Brain pericyte (primary cell): ENCODE data around the gene DDR2.
A peak's percentile ranks its signal among the peaks of the same experiment; 100 is the strongest.

ENCODE experiments used
- DNase-seq: peaks from one replicate; pipeline ENCODE4 v3.0.0-alpha.2; 2012; ENCODE audit warnings: low read depth, low spot score

The DDR2 gene

GRCh38 chr1:162696286-162696862, 64.1 kb downstream of the DDR2 start:
- DNase-seq: peak; percentile 84

GRCh38 chr1:162697140-162697895, 65.1 kb downstream of the DDR2 start:
- DNase-seq: no peak

GRCh38 chr1:162699366-162699765, 67.1 kb downstream of the DDR2 start:
- no peak for DNase-seq

- no peak for DNase-seq
These were observed 67.9 kb downstream of the DDR2 start for GRCh38 chr1:162700131-162700530.

- no peak for DNase-seq
These were observed 69.0 kb downstream of the DDR2 start for GRCh38 chr1:162701286-162701685.

- no peak for DNase-seq
These were observed 70.4 kb downstream of the DDR2 start for GRCh38 chr1:162702628-162703027.

- no peak for DNase-seq
These were observed 71.4 kb downstream of the DDR2 start for GRCh38 chr1:162703708-162704107.

GRCh38 chr1:162704673-162705424, 72.6 kb downstream of the DDR2 start:
- DNase-seq: no peak

GRCh38 chr1:162706003-162706402, 73.7 kb downstream of the DDR2 start:
- no peak for DNase-seq

- no peak for DNase-seq
These were observed 74.3 kb downstream of the DDR2 start for GRCh38 chr1:162706606-162707005.

- no peak for DNase-seq
These were observed 76.0 kb downstream of the DDR2 start for GRCh38 chr1:162708286-162708685.

- no peak for DNase-seq
These were observed 77.0 kb downstream of the DDR2 start for GRCh38 chr1:162709132-162709860.

GRCh38 chr1:162709870-162710269, 77.6 kb downstream of the DDR2 start:
- no peak for DNase-seq

GRCh38 chr1:162710345-162710744, 78.1 kb downstream of the DDR2 start:
- DNase-seq: no peak

GRCh38 chr1:162710780-162711465, 78.7 kb downstream of the DDR2 start:
- DNase-seq: no peak

- no peak for DNase-seq
These were observed 80.2 kb downstream of the DDR2 start for GRCh38 chr1:162712317-162713029.

GRCh38 chr1:162716123-162716522, 83.9 kb downstream of the DDR2 start:
- DNase-seq: no peak

GRCh38 chr1:162716552-162716951, 84.3 kb downstream of the DDR2 start:
- DNase-seq: no peak

GRCh38 chr1:162717548-162718184, 85.4 kb downstream of the DDR2 start:
- no peak for DNase-seq

GRCh38 chr1:162719678-162720077, 87.4 kb downstream of the DDR2 start:
- DNase-seq: no peak
